Muscle of back (tissue), 11 donors: ENCODE measurements around the gene RAPGEF1. TPM values are rescaled to one million over a fixed set of nuclear protein-coding genes. Genes with fewer than 3 reads are reported as not detected.
A peak's percentile ranks its signal among the peaks of the same experiment; 100 is the strongest.
"Not testable (repeated sequence)": the region's sequence is repeated elsewhere in the genome, so short reads cannot be mapped to it uniquely, and the experiment has no call there.

Source experiments
- DNase-seq, 3 donors: peaks; one replicate each; pipeline versions ENCODE4 v3.0.0 to v3.0.0-alpha.2; 2013
- polyA plus RNA-seq, 10 donors: library from polyadenylated mRNA; unstranded; fragments of 120-200 nt; gene quantifications; one replicate each; pipeline ENCODE4 v1.2.1, GENCODE V29; 2013; ENCODE audit not compliant: insufficient read length in 10 of 10

Gene RAPGEF1
- polyA plus RNA-seq, 10 donors, result 72.1 to 97.6 (median 81.1) TPM

DNA sequence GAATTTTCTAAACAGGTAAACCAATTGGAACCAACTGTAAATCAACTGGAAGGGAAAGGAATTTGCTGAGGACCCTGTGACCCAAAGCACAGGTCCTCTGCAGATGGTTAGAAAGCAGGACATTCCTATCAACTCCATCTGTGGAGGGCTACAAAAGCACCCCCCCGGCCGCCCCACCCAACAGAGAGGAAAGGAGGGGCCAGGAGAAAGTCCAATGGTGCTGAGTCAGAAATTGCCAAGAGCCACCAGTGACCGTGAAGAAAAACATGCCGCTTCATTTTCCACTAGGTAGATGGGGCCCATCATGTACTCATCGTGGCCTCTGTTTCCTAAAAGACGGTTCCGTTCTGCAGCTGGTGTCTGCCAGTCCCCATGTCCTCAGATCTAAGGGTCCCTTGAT, 66.3 kb downstream of the RAPGEF1 start:
- DNase-seq, result no peak

- no peak for DNase-seq
These were observed 66.8 kb downstream of the RAPGEF1 start for GRCh38 chr9:131673068-131673467.

- DNase-seq, result no peak
These were observed 67.4 kb downstream of the RAPGEF1 start for GRCh38 chr9:131672451-131672850.

GRCh38 chr9:131671133-131671520, 68.7 kb downstream of the RAPGEF1 start:
- no peak for DNase-seq

DNA sequence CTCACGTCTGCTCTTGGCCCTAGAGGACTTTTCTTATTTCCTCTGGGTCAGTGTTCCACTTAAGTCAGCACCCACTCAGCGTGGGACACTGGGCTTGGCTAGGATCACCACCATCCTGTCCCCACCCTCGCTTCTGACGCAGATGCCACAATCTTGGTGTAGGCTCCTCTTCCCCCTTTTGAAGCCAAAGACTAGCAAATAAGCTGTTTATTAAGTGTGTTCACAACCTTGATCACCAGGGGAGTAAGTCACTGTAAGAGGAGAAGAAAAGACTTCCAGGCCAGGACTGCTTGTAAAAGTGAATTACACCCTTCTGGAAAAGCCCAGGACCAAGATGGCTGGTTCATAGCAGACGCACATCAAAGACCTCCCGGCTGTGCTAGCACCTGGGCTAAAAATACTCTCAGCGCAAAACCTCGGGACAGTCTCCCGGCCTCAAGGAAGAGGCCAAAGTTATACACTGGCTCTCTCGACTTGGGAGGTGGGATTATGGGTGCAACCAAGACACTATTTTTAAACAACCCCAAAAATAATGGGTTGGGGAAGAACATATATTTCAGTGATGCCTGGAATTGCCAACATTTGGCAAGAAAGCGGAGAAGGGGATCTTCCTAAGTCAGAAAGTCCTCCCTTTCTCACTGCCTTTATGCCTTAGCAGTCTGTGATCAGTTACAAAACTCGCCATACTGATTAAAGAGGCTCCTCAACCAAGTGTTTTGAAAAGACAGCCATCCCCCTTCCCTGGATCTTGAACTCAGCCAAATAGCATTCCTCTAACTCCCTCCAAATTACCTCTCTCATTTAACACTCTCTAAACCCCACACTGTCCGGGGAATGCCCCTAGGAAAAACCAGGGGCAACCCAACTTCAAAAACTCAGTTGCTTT, 69.4 kb downstream of the RAPGEF1 start:
- DNase-seq, result peak in 1 of 3 donors; percentile 38

DNA sequence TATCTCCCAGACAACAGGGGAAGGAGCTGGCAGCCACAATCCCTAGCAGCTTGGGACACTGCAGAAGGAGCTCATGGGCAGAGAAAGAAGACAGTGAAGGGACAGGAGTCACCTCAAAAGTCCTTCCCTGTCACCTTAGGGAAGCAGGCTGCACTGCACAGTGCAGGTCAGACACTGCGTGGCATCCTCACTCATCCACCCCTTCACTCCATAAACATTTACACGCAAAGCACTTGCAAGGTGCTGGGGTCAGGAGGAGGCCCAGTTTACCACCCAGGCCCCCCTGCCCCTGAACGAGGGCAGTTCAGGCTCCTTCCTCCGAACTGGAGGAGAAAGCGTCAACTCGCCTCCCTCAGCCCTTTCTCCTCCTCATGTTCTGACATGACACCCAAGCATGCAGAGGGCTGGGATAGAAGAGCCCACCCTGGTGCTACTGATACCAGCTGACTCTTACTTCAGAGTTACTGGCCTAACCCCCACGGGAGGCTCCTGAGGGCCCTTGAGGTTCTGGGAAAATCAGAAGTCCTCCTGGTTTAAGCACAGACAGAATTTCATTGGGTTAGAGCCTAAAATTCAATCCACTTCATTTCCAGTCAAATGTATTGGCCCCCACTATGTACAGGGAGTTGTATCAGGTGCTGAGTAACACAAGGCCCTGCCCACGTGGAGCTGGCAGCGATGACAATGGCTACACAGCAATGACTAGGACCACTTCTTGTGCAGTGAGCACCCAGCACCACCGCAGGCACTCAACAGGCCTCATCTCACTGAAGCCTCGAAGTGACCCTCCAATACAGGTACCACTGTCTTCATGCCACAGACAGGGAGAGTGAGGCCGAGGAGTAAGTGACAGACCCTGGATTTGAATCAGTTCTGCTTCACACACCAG, 70.4 kb downstream of the RAPGEF1 start:
- no peak for DNase-seq

DNA sequence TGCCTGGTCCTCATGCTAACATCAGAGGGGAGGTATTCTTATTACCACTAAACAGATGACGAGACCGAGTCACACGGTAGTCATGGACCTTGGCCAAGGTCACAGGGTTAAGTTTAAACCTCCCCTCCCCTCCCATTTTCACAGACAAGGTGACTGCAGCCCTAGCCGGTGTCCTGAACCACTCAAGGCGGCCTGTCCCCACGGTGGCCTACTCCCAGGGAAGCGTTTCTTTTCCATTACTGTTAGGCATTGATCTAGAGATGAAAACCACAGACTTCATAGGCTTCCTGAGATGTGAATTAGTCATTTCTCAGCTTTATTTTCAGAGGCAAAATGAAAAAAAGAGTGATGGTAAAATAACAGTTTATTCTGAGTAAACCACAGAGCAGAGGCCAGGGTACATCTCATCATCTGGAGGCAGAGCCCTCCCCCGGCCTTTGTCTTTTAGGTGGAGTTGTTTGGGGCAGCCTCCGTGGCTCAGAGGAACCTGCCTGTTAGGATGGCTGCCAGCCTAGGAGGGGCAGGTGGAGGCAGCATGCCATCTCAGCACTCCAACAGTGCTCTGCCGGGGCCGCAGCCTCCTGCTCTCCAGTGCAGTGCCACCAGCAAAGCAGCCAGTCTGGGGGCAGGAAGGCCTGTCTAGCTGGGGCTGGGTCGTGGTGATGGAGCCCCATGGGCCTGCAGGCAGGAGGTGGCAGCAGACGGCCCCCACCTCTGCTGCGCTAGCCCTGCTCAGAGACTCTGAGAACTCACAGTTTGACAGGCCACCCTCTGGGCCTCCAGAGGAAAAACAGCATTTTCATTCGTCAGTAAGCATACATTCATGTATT, 71.2 kb downstream of the RAPGEF1 start:
- DNase-seq, result peak in 2 of 3 donors; percentile 42 to 50

GRCh38 chr9:131668057-131668438, 71.8 kb downstream of the RAPGEF1 start:
- no peak for DNase-seq

GRCh38 chr9:131667576-131667975, 72.3 kb downstream of the RAPGEF1 start:
- no peak for DNase-seq

- no peak for DNase-seq
These were observed 73.1 kb downstream of the RAPGEF1 start for GRCh38 chr9:131666774-131667173.

DNA sequence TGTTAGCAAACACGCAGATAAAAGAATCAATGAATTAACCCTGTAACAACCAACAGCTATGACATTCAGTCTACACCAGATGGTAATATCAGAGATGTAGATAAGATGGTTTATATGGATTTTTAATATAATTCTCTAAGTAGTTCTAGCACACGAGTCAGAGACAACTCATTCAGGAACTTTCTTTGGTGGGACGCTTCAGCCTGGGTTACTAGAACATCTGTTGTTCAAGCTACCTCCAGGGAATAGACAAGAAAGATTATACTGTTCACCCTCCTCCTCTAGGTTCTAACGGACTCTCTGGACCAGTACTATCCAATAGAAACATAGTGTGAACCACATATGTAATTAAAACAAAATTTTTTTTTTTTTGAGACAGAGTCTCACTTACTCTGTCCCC, 73.8 kb downstream of the RAPGEF1 start:
- DNase-seq, result no peak

GRCh38 chr9:131663288-131663687, 76.6 kb downstream of the RAPGEF1 start:
- DNase-seq, result no peak

DNA sequence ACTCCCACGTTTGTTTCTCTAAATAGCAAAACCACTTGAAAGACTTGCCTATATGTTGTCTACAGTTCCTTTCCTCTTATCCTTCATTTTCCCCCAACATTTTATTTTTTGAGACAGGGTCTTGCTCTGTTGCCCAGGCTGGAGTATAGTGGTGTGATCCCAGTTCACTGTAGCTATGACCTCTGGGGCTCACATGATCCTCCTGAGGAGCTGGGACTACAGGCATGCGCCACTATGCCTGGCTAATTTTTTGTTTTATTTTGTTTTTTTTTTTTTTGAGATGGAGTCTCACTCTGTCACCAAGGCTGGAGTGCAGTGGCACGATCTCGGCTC, 77.6 kb downstream of the RAPGEF1 start:
- not testable (repeated sequence) for DNase-seq

DNA sequence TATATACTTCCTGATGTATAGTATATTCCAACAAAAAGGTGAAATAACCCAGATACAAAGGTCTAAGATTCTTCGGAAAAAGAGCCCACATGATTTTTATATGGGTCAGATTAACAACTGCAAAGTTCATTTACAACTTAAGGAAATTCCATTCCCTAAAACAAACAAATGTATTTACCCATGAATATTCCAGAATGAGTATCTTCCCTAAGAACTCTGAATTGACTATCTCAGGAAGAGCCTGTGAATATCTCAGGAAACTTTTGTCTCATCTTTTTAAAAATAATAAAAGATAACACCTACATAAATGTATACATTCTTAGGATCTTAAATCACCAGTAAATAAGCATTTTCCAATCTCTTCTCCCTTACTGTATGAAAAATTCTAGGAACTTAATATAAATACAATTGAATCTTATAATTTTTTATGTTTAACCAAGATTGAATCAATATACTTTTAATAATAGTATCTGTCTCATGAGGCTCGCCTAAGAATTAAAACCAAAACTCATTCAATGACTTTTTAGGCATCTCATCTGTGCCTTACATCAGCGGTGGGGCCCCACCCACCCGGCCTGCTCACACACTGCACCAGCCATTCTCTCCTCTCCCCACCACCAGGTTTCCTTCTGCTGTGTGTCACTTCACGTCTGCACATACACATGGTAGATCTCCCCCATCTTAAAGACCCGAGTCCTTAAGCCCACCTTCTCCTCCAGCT, 78.1 kb downstream of the RAPGEF1 start:
- DNase-seq, result no peak

DNA sequence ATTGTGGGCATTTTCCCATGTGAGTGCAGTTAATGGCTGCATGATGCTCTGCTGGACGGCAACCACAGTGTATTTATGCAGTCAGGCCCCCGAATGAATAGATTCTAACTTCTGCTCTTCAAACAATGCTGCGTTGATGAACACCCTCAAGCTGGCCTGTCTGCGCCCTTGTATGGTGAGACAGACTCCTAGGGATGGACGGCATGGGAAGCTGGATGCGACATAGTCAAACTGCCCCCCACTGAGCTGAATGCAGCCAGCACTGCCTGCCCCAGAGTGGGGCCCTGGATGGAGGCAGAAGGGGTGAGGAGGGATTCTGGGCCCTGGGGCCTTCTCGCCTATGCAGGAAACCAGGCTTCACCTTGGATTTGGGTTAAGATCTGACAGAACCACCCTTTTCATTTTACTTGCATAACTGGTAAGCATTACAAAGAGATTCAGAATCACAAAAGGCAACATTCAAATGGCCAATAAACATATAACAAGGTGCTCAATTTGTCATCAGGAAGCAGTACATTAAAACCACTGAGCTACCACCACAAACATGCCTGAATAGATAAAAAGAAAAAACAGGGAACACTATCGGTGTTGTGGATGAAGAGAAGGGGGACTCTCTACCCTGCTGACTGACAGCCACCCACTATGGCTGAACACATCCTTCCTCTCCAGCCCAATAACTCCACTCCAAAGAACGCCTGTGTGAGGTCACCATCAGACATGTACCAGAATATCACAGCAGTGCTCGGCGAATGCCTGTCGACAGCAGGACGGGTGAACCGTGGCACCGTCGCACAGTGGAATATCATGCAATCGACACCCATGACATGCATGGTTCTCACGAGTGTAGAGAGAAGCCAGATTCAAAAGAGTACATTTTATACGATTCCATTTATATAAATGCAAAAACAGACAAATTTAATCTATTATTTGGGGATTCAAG, 79.1 kb downstream of the RAPGEF1 start:
- no peak for DNase-seq

GRCh38 chr9:131658377-131659129, 81.3 kb downstream of the RAPGEF1 start:
- DNase-seq, result peak in 1 of 3 donors; percentile 49

DNA sequence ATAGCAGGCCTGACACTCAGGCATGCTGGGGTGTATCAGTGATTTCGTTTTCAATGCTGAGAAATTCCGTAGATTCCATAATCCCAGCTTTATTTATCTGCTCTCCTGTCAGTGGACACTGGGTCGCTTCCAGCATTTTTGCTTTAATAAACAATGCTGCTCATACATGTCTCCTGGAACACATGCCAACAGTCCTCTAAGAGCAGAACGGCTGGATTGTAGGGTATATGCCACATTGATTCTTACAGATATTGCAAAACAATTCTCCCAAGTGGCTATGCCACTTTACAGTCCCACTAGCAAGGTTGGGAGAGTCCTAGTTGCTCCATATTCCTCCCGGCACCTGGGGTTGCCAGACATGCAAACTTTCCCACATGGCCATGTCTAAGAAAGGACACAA, 81.9 kb downstream of the RAPGEF1 start:
- no peak for DNase-seq

- no peak for DNase-seq
These were observed 82.4 kb downstream of the RAPGEF1 start for GRCh38 chr9:131657456-131657855.

DNA sequence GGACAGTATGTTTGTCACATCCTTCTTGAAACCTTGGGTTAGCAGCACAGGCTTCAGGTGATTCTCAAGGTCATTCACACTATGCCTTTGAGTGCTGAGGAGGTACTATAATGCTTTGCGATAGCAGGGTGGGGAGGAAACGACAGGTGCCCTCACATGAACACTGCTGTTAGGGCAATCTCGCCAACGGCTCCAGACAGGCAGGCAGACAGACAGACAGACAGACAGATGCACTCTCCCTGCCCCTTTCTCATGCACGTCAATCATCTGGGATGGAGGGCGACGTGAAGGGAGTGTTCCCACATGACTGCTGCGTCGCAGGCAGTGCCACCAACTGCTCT, 82.9 kb downstream of the RAPGEF1 start:
- DNase-seq, result no peak
